Stimulated activated CD8-positive, alpha-beta memory T cell treated with anti-CD3 and anti-CD28 coated beads, Interleukin-15, amount 100 ng/mL, for 1 hour (primary cell): ENCODE results near the gene ANK3.
"Not testable (repeated sequence)": the region's sequence is repeated elsewhere in the genome, so short reads cannot be mapped to it uniquely, and the experiment has no call there.

Experiments
- DNase-seq: peaks from one replicate; pipeline ENCODE4 v3.0.0-alpha.2; 2020; ENCODE audit warnings: low read depth

ANK3 gene

GRCh38 chr10:60086862-60087261 lies 302.8 kb downstream of the ANK3 start:
- no peak for DNase-seq

- DNase-seq: no peak
These were observed 303.3 kb downstream of the ANK3 start for GRCh38 chr10:60086421-60086820.

- DNase-seq: no peak
These were observed 306.8 kb downstream of the ANK3 start for GRCh38 chr10:60082744-60083344.

DNA sequence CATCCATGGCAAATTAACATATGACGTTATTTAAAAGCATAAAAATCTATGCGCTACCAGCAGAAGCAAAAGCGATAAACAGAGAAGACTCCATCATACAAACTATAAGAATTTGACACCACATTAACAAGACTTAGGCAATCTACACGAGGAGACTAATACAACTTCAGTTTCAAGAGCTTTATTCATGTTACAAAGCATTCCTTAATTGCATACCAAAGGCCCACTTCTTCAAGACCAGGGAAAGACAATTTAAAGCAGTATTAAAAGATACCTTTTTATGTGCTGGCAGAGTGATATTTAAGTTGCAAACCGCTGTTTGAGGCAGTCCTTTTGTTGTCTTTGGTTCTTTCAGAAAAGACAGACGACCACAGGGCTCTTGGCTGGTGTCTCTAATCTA lies 307.3 kb downstream of the ANK3 start:
- no peak for DNase-seq

DNA sequence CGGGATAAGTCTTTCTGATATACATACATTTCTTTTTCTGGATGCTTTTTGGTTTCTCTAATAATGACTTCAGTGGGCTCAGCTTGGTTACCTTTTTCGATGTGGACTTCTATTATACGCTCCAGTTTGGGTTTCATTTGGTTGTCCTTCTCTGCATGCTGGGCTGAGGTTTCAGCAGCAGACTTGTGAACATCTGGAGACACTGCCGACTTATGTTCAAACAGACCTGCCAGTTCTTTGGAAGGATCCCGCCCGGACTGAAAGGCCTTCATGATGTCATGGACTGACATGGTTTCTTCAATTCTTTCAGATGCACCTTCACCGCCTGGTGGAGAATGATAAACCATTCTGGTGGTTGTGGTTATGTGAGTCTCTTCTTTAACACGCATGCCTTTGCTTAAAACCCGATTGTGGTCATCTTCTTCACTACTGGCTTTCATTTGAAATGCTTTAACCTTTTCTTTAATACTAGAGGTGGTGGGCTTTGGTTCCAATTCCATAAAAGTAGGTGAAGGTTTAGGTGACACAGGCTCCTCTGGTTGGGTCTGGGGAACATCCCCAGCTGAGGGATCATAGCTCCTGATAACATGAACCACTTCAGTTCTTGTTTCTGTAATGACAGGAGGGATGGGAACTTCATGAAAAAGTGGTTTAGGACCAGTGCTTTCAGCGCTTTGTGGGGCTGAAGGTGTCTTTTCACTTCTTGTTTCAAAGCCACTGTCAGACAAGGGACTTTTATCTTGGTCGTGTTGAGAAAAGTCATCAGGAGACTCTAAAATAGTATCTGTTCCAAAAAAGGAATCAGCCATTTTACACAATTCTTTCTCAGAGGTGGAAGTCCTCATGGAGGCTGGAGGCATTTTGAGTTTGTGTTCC lies 315.7 kb downstream of the ANK3 start:
- DNase-seq: no peak

GRCh38 chr10:60073397-60073780 lies 316.3 kb downstream of the ANK3 start:
- no peak for DNase-seq

- DNase-seq: no peak
These were observed 320.4 kb downstream of the ANK3 start for GRCh38 chr10:60069311-60069710.

GRCh38 chr10:60050366-60050765 lies 339.3 kb downstream of the ANK3 start:
- no peak for DNase-seq

- DNase-seq: no peak
These were observed 341.6 kb downstream of the ANK3 start for GRCh38 chr10:60048091-60048501.

DNA sequence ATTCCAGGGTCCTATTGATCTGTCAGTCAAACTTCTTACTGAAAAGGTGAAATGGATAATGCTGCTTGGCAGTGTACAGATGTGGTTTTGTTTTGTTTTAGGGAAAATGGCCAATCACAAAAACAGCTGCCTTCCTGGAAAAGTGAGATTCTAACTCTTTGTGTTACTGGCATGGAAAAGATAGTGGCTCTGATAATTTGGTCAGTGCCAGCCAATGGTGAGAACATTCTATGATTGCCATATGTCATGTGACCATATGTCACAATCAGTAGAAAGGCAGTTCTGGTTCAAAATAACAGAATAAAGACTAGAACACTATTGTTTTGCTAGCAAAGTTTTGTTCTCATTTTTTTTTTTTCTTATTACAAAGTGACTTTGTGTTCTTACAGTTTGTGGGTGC lies 344.1 kb downstream of the ANK3 start:
- DNase-seq: no peak

- DNase-seq: no peak
These were observed 344.7 kb downstream of the ANK3 start for GRCh38 chr10:60044971-60045370.

- DNase-seq: no peak
These were observed 345.4 kb downstream of the ANK3 start for GRCh38 chr10:60044242-60044641.

DNA sequence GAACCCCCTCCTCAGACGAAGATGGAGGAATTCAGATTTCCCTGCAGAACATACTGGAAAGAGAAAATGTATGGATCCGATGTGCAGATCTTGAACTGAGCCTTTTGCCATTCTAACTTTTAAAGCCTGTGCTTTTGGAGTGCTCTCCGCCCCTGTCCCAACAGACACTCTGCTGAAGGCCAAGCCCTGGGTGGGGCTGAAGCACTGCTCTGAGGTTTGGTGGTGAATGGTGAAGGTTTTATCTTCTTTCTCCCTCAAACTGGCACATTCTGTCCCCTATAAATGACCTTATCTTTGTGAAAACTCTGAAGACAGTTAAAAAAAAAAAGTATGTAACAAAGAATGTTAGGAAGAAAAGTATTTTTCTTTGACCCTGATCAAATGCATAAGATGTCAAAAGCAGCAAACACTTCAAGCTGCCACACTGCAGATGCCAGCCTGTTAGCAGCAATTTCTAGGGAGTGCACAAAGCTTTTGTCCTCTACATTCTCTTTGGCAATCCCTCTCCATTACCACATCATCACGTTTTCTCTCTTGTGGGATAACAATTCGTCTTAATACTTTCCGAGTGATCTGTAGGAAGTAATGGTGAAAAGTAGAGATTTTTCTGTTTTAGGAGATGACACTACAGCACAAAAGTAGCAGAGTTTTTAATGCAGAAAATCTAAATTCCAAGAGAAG lies 346.0 kb downstream of the ANK3 start:
- DNase-seq: no peak

GRCh38 chr10:60042914-60043313 lies 346.8 kb downstream of the ANK3 start:
- DNase-seq: no peak

DNA sequence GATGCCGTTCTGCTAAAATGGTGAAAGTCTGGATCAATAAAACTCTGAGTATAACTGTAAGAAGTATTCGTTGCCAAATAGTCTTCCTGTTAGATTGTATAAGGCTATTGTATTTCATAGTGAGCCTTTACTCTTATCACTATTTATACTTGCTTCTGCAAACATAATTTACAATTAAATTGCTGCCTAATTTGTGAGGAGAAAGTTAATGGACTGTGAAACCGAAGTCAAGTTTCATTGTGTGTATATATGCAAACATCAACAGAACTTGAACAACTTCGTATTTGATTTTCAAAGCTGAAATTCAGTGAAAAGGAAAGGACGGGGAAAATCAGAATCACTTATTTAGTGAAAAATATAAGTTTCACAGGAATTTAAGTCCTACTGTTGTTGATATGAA lies 347.4 kb downstream of the ANK3 start:
- DNase-seq: no peak

GRCh38 chr10:60041489-60042133 lies 348.1 kb downstream of the ANK3 start:
- no peak for DNase-seq

DNA sequence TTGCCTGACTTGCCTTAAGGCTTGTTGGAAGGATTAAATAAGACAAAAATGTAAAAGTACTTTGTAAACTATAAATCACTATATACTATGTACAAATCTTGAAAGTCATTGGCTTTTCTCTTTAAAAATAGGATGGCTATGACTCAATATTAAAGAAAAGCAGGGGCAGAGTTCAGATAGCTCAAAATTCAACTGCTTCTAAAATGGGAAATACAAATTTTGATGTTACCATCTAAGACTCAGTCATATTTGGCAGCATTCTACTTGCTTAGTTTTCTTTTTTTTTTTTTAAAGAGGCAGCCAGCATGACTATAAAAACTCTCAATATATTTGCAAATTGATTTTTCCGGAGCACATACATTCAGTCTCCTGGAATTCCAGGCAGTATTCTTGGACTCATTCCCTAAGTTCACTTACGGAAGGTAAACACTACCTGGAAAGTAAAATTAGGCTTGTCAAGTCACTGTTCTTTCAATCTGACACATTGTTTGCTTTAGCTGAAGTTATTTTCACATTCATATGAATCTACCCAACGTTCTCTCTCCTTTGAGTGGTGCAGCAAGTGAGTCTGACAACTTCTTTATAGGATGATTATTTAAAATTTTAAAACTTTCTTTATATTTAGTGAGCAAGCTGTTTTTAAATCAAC lies 349.5 kb downstream of the ANK3 start:
- no peak for DNase-seq

GRCh38 chr10:60035984-60036383 lies 353.7 kb downstream of the ANK3 start:
- DNase-seq: no peak

GRCh38 chr10:60035375-60035774 lies 354.3 kb downstream of the ANK3 start:
- not testable (repeated sequence) for DNase-seq

DNA sequence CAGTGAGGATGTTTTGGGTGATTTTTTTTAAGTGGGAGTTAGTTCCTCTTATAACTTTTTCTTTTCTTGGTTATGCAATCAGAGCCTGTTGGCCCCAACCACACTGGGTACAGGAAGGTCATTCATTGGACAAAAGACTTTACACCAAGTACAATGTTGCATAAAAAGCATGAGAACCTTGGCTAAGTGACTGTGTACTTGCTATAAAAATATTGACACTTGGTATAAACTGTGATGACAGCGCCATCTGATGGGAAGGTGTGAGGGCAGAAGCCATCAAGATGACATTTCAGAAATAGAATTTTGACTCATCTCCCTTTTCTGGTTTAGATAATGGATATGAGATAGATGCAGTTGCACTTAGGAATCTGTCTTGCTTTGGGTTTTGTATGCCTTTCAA lies 357.0 kb downstream of the ANK3 start:
- peak; percentile 4 for DNase-seq

- DNase-seq: no peak
These were observed 358.0 kb downstream of the ANK3 start for GRCh38 chr10:60031664-60032063.

- DNase-seq: no peak
These were observed 358.5 kb downstream of the ANK3 start for GRCh38 chr10:60031183-60031582.
